GM19397 (cell line): ENCODE data around the gene INSYN2A.

Experiments used
- ATAC-seq: cut with Tn5 transposase; IDR thresholded peaks from one replicate; pipeline ENCODE4 v1.9.1; 2021; ENCODE audit warnings: mild to moderate bottlenecking, moderate library complexity; ENCODE audit not compliant: unreplicated experiment

The INSYN2A gene

GRCh38 chr10:127196282-127197153 lies at the start of gene INSYN2A:
INSYN2A (minus strand) TSS chr10:127196591; CDS start chr10:127176395, 20,196 bp downstream.
- no peak for ATAC-seq

DNA sequence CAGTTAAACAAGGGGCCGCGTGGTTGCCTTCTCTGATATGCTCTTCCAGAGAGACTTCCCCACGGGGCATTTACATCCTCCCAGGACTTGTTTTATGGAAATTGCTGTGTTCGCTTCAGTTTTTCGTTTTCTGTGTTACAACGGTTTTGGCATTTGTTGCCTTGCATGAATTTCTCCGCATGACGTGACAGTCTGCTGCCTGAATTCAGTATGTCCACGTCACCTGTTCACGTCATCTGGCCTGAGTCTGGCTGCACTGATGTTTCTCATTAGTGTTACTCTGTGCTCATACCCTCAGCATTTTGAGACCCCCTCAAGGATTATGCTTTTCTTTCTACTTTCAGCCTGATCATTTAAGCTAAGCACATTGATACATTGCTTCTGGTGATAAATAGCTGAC lies 49.1 kb upstream of the INSYN2A start:
- no peak for ATAC-seq

GRCh38 chr10:127243490-127244272 lies 47.3 kb upstream of the INSYN2A start:
- no peak for ATAC-seq

DNA sequence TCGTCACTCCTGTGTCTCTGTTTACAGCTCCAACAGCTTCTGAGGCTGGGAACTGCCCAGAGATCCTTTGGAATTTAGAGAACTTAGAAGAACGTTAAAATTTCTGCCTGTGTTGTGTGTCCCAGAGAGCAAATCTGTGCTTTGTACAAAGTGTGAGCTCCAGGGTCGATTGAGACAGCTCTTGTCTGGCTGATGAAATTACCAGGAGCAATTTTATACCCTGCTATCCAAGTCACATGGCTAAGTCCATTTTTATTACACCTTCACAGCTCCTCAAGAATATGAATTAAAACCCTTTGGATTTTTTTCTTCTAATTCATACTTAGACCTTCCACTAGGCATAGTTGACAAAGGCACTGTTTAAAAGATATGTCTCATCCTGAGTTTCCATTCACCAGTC lies 46.5 kb upstream of the INSYN2A start:
- no peak for ATAC-seq

DNA sequence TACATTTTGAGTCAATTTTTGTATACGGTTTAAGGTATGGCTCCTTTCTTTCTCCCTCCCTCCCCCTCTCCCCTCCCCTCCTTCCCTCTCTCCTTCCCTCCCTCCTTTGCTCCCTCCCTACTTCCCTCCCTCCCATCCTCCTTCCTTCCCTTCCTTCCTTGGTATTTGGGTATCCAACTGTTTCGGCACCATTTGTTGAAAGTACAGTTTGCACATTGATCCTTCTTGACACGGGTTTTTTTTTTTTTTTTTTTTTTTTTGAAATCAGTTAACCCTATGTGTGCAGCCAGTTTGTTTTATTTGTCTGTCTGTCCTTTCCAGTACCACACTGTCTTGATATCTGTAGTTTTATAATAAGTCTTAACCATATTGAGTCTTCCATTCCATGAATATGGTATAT lies 39.9 kb upstream of the INSYN2A start:
- ATAC-seq: no peak

GRCh38 chr10:127234306-127234800 lies 38.0 kb upstream of the INSYN2A start:
- ATAC-seq: no peak

DNA sequence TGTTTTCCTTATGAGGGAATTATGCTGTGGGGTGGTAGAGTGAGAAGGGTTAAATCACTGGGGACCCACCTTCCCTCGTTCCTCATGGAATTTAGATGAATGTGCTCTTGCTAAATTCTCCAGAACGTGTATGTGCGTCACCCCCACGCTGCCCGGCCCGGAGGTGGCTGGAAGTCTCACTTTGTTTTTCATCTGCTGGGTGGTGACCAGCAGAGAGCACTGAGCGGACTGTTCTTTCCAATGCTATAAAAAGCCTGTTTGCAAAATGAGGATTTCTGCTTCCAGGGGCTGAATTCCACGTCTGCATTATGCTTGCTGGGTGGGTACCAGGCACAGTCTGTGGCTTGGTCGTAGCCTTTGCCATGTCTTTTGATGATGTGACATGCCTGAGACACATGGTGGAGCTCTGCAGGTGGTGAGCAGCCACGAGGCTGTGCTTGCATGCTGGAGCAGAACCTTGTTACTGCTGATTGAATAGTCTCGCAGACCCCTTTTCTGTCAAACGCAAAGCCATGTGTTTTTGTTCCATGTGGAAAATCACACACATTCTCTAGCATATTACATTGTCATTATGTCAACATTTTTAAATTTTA lies 31.9 kb upstream of the INSYN2A start:
- no peak for ATAC-seq

DNA sequence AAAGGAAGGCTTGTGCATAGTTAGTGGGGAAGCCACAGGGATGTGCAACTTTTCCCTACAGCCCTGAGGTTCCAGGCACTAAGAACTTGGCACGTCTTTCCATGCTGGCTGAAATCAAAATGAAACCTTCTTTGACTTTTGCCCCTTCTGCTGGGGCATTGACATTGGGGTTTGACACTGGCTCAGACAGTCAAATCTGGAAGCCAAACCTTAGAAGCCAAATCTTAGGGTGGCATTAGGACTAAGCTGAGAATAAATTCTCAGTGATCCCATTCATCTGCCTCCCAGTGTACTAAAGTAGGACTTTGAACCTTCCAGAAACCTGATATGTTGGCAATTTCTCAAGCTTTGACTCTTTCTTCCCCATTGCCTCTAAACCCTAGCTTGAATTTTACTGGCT lies 31.3 kb upstream of the INSYN2A start:
- ATAC-seq: no peak

- no peak for ATAC-seq
Measured at GRCh38 chr10:127227027-127227426, 30.6 kb upstream of the INSYN2A start.

DNA sequence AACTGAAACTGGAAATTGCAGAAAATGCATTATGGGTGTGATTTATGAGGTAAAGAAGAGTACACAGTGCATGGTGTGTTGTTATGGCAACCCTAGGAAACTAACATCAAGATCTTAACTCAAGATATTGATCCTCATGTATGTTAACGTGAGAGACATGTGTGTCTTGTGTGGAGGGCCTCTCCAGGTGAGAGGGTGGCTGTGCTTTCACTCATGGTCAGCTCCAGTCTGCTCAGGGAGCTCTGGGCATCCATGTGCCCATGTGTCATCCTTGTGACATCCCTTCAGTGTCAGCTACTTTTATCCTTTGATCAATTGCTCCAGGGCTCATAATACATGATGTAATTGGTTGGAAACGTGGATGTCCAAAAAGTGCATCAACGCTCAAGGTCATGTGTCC lies 24.9 kb upstream of the INSYN2A start:
- no peak for ATAC-seq

- no peak for ATAC-seq
Measured at GRCh38 chr10:127218658-127219057, 22.3 kb upstream of the INSYN2A start.

GRCh38 chr10:127216786-127217185 lies 20.4 kb upstream of the INSYN2A start:
- no peak for ATAC-seq

DNA sequence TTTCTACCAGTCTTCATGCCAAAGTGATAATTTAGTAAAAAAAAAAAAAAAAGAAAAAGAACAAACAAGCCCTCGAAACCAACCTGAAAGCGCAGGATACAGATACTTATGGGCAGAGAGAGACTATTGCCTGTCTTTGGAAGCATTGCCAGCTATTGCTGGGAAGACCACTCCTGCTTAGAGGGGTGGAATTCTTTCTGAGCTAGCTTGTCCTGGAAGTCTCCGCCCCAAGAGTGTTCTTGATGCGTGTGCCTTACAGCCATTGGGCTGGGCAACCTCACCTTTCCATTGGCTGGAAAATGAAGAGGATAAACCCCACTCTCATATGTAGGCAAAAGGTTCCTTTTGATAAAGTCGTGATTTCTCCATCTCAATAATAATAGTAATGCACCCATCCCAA lies 19.9 kb upstream of the INSYN2A start:
- ATAC-seq: no peak

GRCh38 chr10:127215866-127216265 lies 19.5 kb upstream of the INSYN2A start:
- ATAC-seq: no peak

GRCh38 chr10:127210936-127211466 lies 14.6 kb upstream of the INSYN2A start:
- no peak for ATAC-seq

DNA sequence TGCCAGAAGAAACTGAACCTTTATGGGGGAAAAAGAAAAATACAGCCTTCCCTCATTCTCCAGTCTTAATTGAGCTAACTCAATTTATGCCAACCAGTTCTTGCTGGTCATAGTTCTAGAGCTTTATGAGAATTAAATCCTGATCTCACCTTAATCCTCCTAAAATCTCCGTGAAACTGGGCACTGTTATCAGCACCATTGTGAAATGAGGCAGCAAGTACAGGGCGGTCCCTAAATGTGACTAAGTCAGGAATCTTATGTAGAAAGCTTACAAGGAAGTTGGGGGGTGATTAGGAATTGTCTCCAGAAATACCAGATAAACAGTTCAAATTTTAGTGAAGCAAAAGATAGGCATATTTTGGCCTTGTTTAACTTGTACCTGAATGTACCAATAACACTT lies 10.7 kb upstream of the INSYN2A start:
- no peak for ATAC-seq

DNA sequence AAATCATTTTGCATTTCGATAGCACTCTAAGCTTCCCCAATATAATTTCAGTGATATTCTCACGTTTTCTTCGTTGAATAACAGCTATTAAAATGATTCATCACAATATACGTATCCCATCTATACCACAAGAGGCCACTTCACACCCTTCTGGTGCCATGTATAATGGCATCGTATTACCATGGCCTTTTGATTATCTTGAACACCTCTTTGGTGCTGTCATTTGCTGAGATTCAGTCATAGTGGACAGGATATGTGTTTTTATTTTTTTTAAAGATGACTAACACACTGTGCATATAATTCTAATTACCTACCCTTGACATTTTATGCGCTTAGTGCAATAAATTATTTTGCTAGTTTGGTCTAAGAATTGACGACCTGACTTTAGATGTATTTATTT lies 6.7 kb upstream of the INSYN2A start:
- no peak for ATAC-seq

- no peak for ATAC-seq
Measured at GRCh38 chr10:127200646-127201045, 4.3 kb upstream of the INSYN2A start.

- no peak for ATAC-seq
Measured at GRCh38 chr10:127198721-127199120, 2.3 kb upstream of the INSYN2A start.

- ATAC-seq: no peak
Measured at GRCh38 chr10:127198307-127198706, 1.9 kb upstream of the INSYN2A start.

DNA sequence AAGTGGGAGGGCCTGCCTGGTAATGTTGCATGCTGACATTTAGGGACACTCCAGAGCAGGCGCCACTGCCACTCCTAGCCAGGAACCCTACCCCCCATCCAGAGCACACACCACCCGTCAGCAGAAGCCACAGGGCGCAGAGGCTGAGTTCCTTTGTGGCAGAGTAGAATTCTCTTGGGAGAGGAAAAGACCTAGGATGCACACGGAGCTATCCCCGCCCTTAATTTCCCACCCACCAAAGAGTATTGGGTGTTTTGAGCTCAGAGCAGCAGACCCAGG lies 702 bp upstream of the INSYN2A start:
- no peak for ATAC-seq
